ENCODE data around the gene B3GNT7.
A peak's percentile ranks its signal among the peaks of the same experiment; 100 is the strongest.
"Not testable (repeated sequence)": the region's sequence is repeated elsewhere in the genome, so short reads cannot be mapped to it uniquely, and the experiment has no call there.

The B3GNT7 gene

GRCh38 chr2:231395188-231396057, at the start of gene B3GNT7:
TSS of gene B3GNT7 (plus strand) at chr2:231395710. CDS start at chr2:231395804, 94 bp downstream.
- DNase-seq (ENCODE audit: low spot score): no peak

GRCh38 chr2:231347081-231347480, 48.4 kb upstream of the B3GNT7 start:
- no peak for DNase-seq (ENCODE audit: low spot score)

DNA sequence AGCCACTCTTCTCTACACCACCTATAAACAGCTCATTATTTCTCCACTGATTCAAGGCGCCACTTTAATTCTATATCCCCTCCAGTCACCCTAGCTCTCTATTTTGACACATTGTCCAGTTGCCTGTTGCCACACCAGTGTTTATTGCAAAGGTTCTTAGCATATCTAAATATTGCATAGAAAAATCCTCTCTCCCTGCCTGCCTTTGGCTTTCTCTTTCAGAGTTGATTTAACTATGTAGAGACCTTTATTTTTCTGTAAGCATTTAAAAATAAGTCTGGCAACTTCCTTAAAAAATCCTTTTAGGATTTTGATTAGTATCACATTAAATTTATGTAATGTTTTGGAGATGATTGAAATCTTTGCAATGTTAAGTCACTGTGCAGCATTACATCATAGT, 47.9 kb upstream of the B3GNT7 start:
- DNase-seq (ENCODE audit: low spot score): no peak

- no peak for DNase-seq (ENCODE audit: low spot score)
Measured at GRCh38 chr2:231348173-231348572, 47.3 kb upstream of the B3GNT7 start.

GRCh38 chr2:231348704-231349373, 46.7 kb upstream of the B3GNT7 start:
- DNase-seq (ENCODE audit: low spot score): peak; percentile 87

DNA sequence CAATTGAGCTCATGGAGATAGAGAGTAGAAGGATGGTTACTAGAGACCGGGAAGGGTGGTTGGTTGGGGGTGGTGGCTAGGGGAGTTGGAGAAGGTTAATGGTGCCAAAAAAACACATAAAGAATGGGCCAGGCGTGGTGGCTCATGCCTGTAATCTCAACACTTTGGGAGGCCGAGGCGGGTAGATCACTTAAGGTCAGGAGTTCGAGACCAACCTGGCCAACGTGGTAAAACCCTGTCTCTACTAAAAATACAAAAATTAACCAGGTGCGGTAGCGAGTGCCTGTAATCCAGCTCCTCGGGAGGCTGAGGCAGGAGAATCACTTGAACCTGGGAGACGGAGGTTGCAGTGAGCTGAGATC, 46.2 kb upstream of the B3GNT7 start:
- not testable (repeated sequence) for DNase-seq (ENCODE audit: low spot score)

- no peak for DNase-seq (ENCODE audit: low spot score)
Measured at GRCh38 chr2:231351648-231352047, 43.9 kb upstream of the B3GNT7 start.

- no peak for DNase-seq (ENCODE audit: low spot score)
Measured at GRCh38 chr2:231353469-231353868, 42.0 kb upstream of the B3GNT7 start.

GRCh38 chr2:231355508-231356465, 39.7 kb upstream of the B3GNT7 start:
- DNase-seq (ENCODE audit: low spot score): no peak

DNA sequence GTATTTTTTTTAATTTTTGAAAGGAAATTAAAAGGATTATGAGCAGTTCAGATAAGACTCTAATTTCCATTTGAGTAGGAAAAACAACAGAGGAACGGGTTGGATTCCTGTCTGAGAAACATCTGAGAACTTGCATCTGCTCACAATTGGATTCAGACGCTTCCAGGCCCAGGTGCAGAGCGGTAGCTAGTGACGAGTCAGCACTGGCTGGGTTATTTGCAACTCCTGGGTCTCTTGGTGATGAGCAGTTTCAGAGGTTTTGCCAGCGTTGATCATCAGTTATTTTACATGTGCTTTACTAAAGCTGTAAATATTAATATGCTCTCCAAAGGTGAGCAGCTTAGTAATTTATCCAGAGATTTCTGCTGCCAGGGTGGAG, 39.1 kb upstream of the B3GNT7 start:
- no peak for DNase-seq (ENCODE audit: low spot score)

DNA sequence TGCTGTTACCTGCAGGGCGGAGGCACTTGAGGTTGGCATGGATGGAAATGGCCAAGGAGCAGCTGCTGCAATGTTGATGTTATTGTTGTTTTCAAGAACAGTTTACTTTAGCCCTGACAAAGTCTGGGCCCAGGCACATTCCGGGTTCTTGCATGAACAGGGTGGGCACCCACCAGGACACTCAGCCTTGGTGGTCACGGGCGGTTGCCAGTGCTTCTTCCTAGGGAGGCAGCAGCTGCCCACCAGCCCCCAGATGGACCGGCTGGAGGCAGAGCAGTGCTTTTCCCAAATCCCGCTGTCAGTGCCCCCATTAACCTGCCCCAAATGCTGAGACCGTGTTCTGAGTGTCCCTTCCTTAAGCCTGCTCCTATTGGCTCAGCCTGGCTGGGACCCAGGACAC, 38.5 kb upstream of the B3GNT7 start:
- no peak for DNase-seq (ENCODE audit: low spot score)

GRCh38 chr2:231357931-231358330, 37.6 kb upstream of the B3GNT7 start:
- no peak for DNase-seq (ENCODE audit: low spot score)

GRCh38 chr2:231359441-231359840, 36.1 kb upstream of the B3GNT7 start:
- DNase-seq (ENCODE audit: low spot score): no peak

DNA sequence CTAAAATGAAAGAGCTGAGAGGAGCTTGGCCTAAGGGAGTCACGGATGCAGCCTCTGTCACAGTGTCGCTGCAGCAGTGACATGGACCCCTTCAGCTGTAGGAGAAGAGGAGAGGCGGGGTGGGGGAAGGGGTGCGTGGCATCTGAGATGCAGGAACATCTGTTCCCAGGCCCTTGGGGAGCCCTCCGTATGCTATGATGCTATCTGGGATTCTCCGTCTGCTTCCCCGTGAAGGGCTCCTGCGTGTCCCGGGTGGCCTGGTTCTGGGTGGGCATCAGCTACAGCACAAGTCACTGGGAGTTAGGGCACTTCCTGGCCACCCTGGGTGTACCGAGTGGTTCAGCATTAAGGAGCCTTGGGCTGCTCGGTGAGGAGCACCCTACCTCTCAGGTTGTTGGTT, 35.6 kb upstream of the B3GNT7 start:
- DNase-seq (ENCODE audit: low spot score): no peak

DNA sequence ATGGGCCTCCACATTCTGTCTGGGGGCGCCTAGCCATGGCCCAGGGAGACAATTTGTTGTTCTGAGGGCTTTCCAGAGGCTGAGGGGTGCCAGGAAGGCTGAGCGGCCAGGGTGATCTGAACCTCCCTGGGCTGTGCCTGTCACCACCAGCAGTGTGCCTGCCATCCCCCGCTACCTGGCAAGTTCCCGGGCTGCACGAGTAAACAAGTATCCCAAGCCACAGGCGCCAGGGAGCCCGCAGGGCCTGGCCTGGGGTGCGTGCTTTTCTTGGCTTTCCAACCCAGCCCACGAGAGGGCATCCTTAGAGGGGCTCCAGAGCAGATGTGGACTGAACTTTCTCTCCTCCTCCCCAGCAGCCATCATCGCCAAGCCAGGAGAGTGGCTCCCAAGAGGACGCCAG, 35.1 kb upstream of the B3GNT7 start:
- no peak for DNase-seq (ENCODE audit: low spot score)

- no peak for DNase-seq (ENCODE audit: low spot score)
Measured at GRCh38 chr2:231360881-231361371, 34.6 kb upstream of the B3GNT7 start.

DNA sequence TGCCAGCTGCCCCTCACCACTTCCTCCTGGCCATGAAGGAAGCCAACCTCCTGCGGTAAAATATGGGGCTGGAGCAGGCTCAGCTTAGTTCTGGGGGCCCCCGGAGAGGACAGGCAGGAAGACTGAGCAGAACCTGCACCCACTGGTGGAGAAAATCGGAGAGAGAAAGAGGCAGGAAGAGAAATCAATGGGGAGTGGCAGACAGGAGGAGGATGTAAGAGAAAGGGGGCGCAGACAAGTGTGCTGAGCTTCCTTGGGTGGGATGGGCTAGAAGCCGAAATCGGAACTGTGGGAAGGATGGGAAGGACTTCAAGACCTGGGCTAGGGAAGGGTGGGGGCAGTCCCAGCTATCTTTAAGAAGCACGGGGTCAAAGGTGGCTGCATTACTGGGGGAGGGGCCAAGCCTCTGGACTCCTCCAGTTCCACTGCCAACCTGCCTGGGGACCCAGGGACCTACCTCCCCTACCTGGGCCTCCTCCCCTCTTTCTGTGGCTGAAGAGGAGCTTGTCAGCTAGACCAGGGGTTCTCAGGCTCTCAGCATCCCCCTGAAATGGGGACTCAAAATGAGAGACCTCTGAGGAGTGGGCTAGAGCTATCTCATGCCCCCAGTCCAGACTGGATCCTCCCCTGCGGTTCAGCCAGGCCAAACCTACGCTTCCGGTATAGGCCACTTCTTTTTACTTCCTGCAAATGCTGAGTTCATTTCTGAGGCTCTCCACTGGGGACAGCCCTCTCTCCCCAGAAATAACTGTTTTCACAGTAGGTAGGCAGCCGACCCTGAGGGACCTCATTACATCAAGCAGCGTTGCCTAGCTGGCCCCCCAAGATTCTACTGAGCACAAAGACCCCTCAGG, 33.6 kb upstream of the B3GNT7 start:
- DNase-seq (ENCODE audit: low spot score): no peak

GRCh38 chr2:231362555-231363184, 32.8 kb upstream of the B3GNT7 start:
- DNase-seq (ENCODE audit: low spot score): no peak

DNA sequence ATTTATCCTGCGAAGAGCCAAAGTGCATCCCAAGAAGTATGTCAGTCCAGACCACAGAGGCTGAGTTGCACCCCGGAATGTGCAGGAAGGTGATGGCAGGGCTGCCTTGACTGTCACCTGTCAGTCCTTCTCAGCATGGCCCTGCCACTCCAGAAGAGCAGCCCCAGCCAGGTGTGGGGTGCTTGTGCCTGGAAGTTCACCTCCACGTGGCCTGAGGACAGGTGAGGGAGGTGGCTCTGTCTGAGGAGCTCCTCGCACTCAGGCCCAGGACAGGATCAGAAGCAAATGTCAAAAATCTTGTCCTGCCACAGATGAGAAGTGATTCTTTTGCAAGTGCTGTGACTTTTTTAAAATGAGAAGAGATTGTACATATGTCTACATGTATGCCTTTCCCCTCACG, 31.4 kb upstream of the B3GNT7 start:
- DNase-seq (ENCODE audit: low spot score): no peak

DNA sequence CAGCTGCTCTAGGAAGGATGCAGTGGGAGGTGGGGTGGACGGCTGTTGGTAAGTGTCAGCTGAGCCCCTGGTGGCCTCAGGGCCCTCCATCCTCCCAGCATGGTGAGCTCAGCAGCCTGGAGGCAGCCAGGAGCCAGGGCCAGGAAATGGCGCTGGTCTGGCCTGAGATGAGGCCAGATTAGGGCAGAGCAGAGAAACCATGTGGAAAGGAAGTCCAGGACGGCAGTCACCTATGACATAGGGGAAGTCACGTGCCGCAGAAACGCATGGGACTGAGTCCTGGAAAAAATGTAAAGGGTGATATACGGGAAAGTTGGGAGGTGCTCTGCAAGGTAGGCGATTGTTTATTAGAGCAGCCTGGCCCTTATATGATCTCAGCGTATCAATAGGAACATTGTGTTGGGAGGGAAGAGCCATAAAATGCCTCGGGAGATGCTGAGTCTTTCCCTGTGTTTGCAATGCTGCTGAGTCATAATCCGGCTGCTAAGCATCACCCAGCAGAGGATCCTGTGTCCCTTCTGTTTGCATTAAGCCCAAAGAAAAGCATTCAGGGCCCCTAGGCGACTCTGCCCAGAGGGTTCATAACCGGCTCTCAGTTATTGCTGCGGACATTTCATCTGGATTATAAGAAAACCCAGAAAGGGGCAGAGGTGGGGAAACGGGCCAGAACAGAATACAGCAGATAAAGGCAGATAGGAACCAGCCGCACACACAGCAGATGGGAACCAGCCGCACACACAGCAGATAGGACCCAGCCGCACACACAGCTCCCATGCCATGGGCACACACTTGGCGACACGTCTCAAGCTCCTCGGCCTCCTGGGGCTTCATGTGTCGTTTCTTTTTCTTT, 30.3 kb upstream of the B3GNT7 start:
- DNase-seq (ENCODE audit: low spot score): peak; percentile 88

Data from Ammon's horn (tissue), 1 donor.